Activated naive CD4-positive, alpha-beta T cell treated with anti-CD3 and anti-CD28 coated beads, Interleukin-2, amount 10 ng/mL, durations not matched to agents 7 days and 5 days (primary cell): ENCODE results near the gene TRIM27.

ENCODE experiments used
- CTCF ChIA-PET: fragments of 350-600 bp; sonication (Branson Sonifier 250); formaldehyde crosslinking; loops from one replicate; lab custom pipeline; 2021; ENCODE audit warnings: antibody characterized with exemption; lab: Charles Lee
- DNase-seq: peaks from one replicate; pipeline ENCODE4 v3.0.0-alpha.2; 2020
- H3K27ac Mint-ChIP-seq: one replicate; pipeline ENCODE4 v1.8.0; 2021; ENCODE audit warnings: mild to moderate bottlenecking, moderate library complexity, mixed read lengths
- H3K27me3 Mint-ChIP-seq: one replicate; pipeline ENCODE4 v1.8.0; 2021; ENCODE audit warnings: mild to moderate bottlenecking, mixed read lengths
- H3K36me3 Mint-ChIP-seq: one replicate; pipeline ENCODE4 v1.8.0; 2021; ENCODE audit warnings: mixed read lengths
- H3K4me1 Mint-ChIP-seq: one replicate; pipeline ENCODE4 v1.8.0; 2021; ENCODE audit warnings: mixed read lengths
- H3K4me3 Mint-ChIP-seq: one replicate; pipeline ENCODE4 v1.8.0; 2021; ENCODE audit warnings: mild to moderate bottlenecking, moderate library complexity, mixed read lengths
- H3K9me3 Mint-ChIP-seq: one replicate; pipeline ENCODE4 v1.8.0; 2021; ENCODE audit warnings: mixed read lengths

Gene TRIM27

GRCh38 chr6:28896505-28897368 is 27.0 kb downstream of the TRIM27 start:
- Mint-ChIP-seq H3K36me3 (peaks cover 16% of the 10 kb centered on the region), H3K4me3 (peak overlapping the region; percentile 93), H3K27me3 (peaks cover 10% of the 10 kb centered on the region), H3K4me1 (peaks cover 25% of the 10 kb centered on the region), H3K9me3 (no peaks in the 10 kb centered on the region), H3K27ac (peak overlapping the region; percentile 100)
- CTCF ChIA-PET: interaction anchor here (0.8 to 1.2 kb wide), 2 partner anchors 30 to 44 kb away, joined by 3 read pairs; no protein-coding TSS in a partner anchor
- DNase-seq: peak; percentile 63

- Mint-ChIP-seq H3K27ac (peak overlapping the region; percentile 100), H3K4me3 (peak overlapping the region; percentile 93), H3K4me1 (peaks cover 25% of the 10 kb centered on the region), H3K9me3 (no peaks in the 10 kb centered on the region), H3K36me3 (peaks cover 6% of the 10 kb centered on the region), H3K27me3 (peaks cover 14% of the 10 kb centered on the region)
- CTCF ChIA-PET: interaction anchor here (0.7 to 1.3 kb wide), 3 partner anchors 29 to 121 kb away, joined by 3 to 4 read pairs (median 4); no protein-coding TSS in a partner anchor
- DNase-seq: peak; percentile 97
Observed at GRCh38 chr6:28895131-28895812, 28.5 kb downstream of the TRIM27 start.

GRCh38 chr6:28893172-28893799 is 30.5 kb downstream of the TRIM27 start:
- DNase-seq: no peak
- H3K9me3 Mint-ChIP-seq: no peaks in the 10 kb centered on the region
- peaks cover 14% of the 10 kb centered on the region for H3K27me3 Mint-ChIP-seq
- H3K4me3 Mint-ChIP-seq: no peak overlapping the region
- peaks cover 2% of the 10 kb centered on the region for H3K36me3 Mint-ChIP-seq
- H3K4me1 Mint-ChIP-seq: peaks cover 19% of the 10 kb centered on the region
- CTCF ChIA-PET: no interaction called here
- no peak overlapping the region for H3K27ac Mint-ChIP-seq

- Mint-ChIP-seq H3K27ac (no peak overlapping the region), H3K4me1 (peaks cover 15% of the 10 kb centered on the region), H3K36me3 (peaks cover 2% of the 10 kb centered on the region), H3K4me3 (no peak overlapping the region), H3K9me3 (no peaks in the 10 kb centered on the region), H3K27me3 (peaks cover 14% of the 10 kb centered on the region)
- CTCF ChIA-PET: interaction anchor here (1.4 kb wide), 1 partner anchor 55 kb away, joined by 3 read pairs; no protein-coding TSS in a partner anchor
- no peak for DNase-seq
Observed at GRCh38 chr6:28892525-28892924, 31.3 kb downstream of the TRIM27 start.

- CTCF ChIA-PET: interaction anchor here (0.6 kb wide), 1 partner anchor 51 kb away, joined by 4 read pairs; no protein-coding TSS in a partner anchor
- Mint-ChIP-seq H3K36me3 (peaks cover 11% of the 10 kb centered on the region), H3K27me3 (peaks cover 3% of the 10 kb centered on the region), H3K27ac (no peak overlapping the region), H3K9me3 (peaks cover 17% of the 10 kb centered on the region), H3K4me1 (peaks cover 30% of the 10 kb centered on the region), H3K4me3 (no peak overlapping the region)
- no peak for DNase-seq
Observed at GRCh38 chr6:28887796-28888496, 35.8 kb downstream of the TRIM27 start.

- peak overlapping the region; percentile 86 for H3K27ac Mint-ChIP-seq
- peaks cover 40% of the 10 kb centered on the region for H3K4me1 Mint-ChIP-seq
- H3K36me3 Mint-ChIP-seq: peaks cover 16% of the 10 kb centered on the region
- H3K4me3 Mint-ChIP-seq: no peak overlapping the region
- no peak for DNase-seq
- H3K9me3 Mint-ChIP-seq: peaks cover 20% of the 10 kb centered on the region
- CTCF ChIA-PET: interaction anchor here (0.6 kb wide), 1 partner anchor 17 kb away, joined by 4 read pairs; no protein-coding TSS in a partner anchor
- peaks cover 5% of the 10 kb centered on the region for H3K27me3 Mint-ChIP-seq
Observed at GRCh38 chr6:28886079-28886439, 37.7 kb downstream of the TRIM27 start.

- peaks cover 19% of the 10 kb centered on the region for H3K36me3 Mint-ChIP-seq
- H3K4me3 Mint-ChIP-seq: peak overlapping the region; percentile 50
- peaks cover 49% of the 10 kb centered on the region for H3K4me1 Mint-ChIP-seq
- DNase-seq: peak; percentile 88
- H3K27me3 Mint-ChIP-seq: peaks cover 20% of the 10 kb centered on the region
- peak overlapping the region; percentile 92 for H3K27ac Mint-ChIP-seq
- peaks cover 22% of the 10 kb centered on the region for H3K9me3 Mint-ChIP-seq
- CTCF ChIA-PET: interaction anchor here (0.7 to 1.6 kb wide), 4 partner anchors 11 to 127 kb away, joined by 3 read pairs; no protein-coding TSS in a partner anchor
Observed at GRCh38 chr6:28884423-28885131, 39.2 kb downstream of the TRIM27 start.

- H3K27me3 Mint-ChIP-seq: peaks cover 41% of the 10 kb centered on the region
Observed at GRCh38 chr6:28880894-28881780, 42.6 kb downstream of the TRIM27 start.

GRCh38 chr6:28880519-28880893 is 43.3 kb downstream of the TRIM27 start:
- CTCF ChIA-PET: interaction anchor here (1.1 to 1.7 kb wide), 2 partner anchors 18 to 43 kb away, joined by 3 to 5 read pairs; no protein-coding TSS in a partner anchor
- H3K27me3 Mint-ChIP-seq: peaks cover 46% of the 10 kb centered on the region
- H3K27ac Mint-ChIP-seq: no peak overlapping the region

More at GRCh38 chr6:28880894-28881780, 42.6 kb downstream of the TRIM27 start:
- CTCF ChIA-PET: interaction anchor here (1.5 to 1.7 kb wide), 2 partner anchors 18 to 43 kb away, joined by 4 to 5 read pairs; no protein-coding TSS in a partner anchor
- Mint-ChIP-seq H3K4me3 (peak overlapping the region; percentile 60), H3K9me3 (peaks cover 20% of the 10 kb centered on the region), H3K36me3 (peaks cover 17% of the 10 kb centered on the region), H3K4me1 (peaks cover 49% of the 10 kb centered on the region), H3K27ac (peak overlapping the region; percentile 81)
- DNase-seq: peak; percentile 54

GRCh38 chr6:28876710-28877109 is 47.1 kb downstream of the TRIM27 start:
- H3K27me3 Mint-ChIP-seq: peaks cover 49% of the 10 kb centered on the region
- no peak for DNase-seq
- H3K27ac Mint-ChIP-seq: no peak overlapping the region
- peaks cover 19% of the 10 kb centered on the region for H3K4me1 Mint-ChIP-seq
- peaks cover 8% of the 10 kb centered on the region for H3K36me3 Mint-ChIP-seq
- CTCF ChIA-PET: no interaction called here
- H3K4me3 Mint-ChIP-seq: no peak overlapping the region
- peaks cover 5% of the 10 kb centered on the region for H3K9me3 Mint-ChIP-seq

More at GRCh38 chr6:28880519-28880893, 43.3 kb downstream of the TRIM27 start:
- peaks cover 43% of the 10 kb centered on the region for H3K4me1 Mint-ChIP-seq
- peaks cover 13% of the 10 kb centered on the region for H3K36me3 Mint-ChIP-seq
- peak overlapping the region; percentile 60 for H3K4me3 Mint-ChIP-seq
- no peak for DNase-seq
- peaks cover 14% of the 10 kb centered on the region for H3K9me3 Mint-ChIP-seq

- CTCF ChIA-PET: interaction anchor here (0.9 kb wide), 1 partner anchor 136 kb away, joined by 3 read pairs; no protein-coding TSS in a partner anchor
- H3K27me3 Mint-ChIP-seq: peaks cover 36% of the 10 kb centered on the region
- H3K36me3 Mint-ChIP-seq: no peaks in the 10 kb centered on the region
- no peak overlapping the region for H3K27ac Mint-ChIP-seq
- H3K4me3 Mint-ChIP-seq: no peak overlapping the region
- no peak for DNase-seq
- peaks cover 6% of the 10 kb centered on the region for H3K4me1 Mint-ChIP-seq
- peaks cover 5% of the 10 kb centered on the region for H3K9me3 Mint-ChIP-seq
Observed at GRCh38 chr6:28875191-28875747, 48.5 kb downstream of the TRIM27 start.
